ENCODE data around the gene FAM120A.

The FAM120A gene

DNA sequence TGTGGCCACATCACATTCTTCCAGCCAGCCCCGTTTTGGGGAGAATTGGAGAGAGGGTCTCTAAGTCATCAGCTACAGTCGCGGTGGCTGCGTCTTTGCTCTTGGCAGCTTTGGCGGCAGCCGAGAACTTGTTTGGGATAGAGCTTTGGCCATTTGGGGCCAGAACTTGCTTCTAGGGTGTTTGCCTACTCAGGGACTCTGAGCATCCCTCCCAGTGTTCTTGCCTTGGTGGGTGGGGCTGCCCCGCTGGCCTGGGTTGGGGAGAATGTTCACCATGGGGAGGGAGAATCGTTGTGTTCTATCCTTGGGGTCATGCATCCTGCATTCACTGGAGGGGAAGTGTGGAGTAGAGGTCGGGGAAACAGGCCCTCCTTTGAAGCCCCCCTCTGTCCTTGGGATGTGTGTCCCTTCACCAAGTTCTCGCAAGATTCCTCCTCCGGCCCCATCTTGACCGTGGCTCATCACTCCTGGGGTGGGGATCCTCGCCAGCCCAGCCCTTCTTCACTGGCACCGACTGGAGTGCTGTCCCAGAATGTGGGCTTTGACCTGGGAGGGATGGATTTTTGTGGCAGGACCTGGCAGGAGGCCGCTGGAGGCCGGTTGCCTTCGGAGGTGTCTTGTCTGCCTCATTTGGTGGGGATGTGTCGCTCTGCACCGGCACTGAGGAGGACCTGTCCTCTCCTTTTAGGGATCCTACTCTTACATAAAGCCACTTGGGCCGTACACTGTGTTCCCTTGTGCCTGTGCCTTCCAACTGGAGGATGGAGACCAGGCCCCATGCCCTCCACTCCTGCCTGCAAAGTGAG, 128.4 kb downstream of the FAM120A start:
- no peak for DNase-seq (ENCODE audit: low read depth)

- DNase-seq (ENCODE audit: low read depth): no peak
These were observed 129.3 kb downstream of the FAM120A start for GRCh38 chr9:93580654-93581380.

GRCh38 chr9:93582115-93582514, 130.6 kb downstream of the FAM120A start:
- no peak for DNase-seq (ENCODE audit: low read depth)

DNA sequence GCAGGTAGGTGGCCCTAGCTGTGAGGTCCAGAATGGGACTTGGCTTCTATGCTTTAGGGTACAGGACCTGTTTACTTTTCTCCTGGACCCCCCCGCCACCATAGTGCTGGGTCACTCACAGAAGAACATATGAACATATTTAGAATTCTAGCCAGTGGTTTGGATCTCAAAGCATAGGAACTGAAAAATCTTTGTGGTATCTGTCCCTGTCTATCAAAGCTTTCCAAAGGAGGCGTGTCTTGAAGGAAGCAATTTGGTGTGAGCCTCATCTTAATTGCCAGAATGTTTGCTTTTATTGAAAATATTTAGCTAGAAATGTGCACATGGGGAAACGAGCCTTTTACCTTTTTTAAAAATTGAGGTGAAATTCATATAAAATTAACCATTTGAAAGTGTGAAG, 131.1 kb downstream of the FAM120A start:
- DNase-seq (ENCODE audit: low read depth): no peak

DNA sequence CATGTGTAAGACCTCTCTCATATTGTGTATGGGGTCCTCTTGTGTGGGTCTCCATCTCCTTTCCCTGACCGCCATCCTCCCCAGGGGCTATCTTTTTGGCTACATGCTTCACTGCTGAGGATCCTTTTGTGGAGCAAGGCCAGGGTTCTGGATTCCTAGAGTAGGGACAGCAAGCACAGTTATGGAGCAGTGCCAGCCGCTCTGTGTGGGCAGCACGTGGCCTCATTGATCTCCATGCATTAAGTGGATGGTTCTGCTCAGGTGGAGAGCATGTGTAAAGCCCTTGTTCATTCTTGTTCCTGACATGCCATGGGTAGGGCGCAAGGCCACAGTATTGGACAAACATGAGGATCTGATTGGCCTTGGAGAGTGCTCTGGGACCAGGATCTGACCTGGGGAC, 133.8 kb downstream of the FAM120A start:
- no peak for DNase-seq (ENCODE audit: low read depth)

DNA sequence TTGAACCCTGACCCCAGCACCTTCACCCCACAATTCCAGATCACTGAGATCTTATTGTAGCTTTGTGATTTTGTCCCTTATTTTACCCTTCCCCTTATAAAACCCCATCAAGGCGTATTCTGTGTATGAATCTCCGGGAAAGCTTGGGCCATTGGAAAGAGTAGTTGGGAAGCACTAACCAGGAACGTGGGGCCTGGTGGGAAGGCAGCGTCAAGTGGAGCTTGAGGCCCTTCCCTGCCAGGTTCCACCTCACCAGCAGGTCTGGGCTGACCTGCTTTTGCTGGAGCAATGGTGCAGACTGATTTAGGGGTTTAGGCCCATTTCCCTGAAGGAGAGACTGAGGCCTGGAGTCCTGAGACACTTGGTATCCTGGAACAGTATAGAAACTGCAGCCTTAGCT, 134.2 kb downstream of the FAM120A start:
- no peak for DNase-seq (ENCODE audit: low read depth)

- DNase-seq (ENCODE audit: low read depth): no peak
These were observed 135.0 kb downstream of the FAM120A start for GRCh38 chr9:93586290-93587057.

GRCh38 chr9:93587284-93587650, 135.8 kb downstream of the FAM120A start:
- DNase-seq (ENCODE audit: low read depth): no peak

DNA sequence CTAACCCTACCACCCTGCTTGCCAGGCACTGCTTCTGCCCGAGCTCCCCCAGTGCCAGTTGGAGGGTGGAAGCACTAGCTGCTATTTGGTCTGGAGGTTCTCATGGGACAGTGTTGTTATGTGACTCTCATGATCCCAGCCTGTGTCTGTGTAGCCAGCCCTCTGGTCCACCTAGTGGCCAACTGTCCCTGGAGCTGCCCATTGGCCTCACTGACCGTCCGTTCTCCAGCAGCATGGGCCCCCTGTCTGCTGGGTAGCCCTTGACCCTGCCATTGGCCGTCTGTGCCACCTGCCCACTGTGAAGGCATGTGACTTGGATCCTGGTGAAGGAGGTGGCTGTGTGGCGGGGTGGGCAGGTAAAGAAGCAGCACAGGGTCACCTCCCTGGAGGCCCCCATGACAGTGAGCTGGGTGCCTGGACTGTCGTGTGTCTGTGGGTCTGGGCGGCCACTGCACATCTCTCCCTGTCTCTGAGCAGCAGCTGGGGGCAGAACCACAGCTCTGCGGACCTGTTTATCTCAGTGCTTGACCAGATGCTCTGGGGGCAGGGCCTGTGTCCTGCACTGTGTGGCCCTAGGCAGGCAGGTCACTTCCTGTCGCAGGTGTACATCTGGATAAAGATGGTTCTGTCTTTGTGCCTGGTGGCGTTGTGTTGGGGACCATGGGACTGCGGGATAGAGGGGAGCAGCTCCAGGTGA, 136.3 kb downstream of the FAM120A start:
- no peak for DNase-seq (ENCODE audit: low read depth)

GRCh38 chr9:93588641-93589609, 137.4 kb downstream of the FAM120A start:
- no peak for DNase-seq (ENCODE audit: low read depth)

- DNase-seq (ENCODE audit: low read depth): no peak
These were observed 138.2 kb downstream of the FAM120A start for GRCh38 chr9:93589688-93590087.

- DNase-seq (ENCODE audit: low read depth): no peak
These were observed 139.2 kb downstream of the FAM120A start for GRCh38 chr9:93590609-93591234.

DNA sequence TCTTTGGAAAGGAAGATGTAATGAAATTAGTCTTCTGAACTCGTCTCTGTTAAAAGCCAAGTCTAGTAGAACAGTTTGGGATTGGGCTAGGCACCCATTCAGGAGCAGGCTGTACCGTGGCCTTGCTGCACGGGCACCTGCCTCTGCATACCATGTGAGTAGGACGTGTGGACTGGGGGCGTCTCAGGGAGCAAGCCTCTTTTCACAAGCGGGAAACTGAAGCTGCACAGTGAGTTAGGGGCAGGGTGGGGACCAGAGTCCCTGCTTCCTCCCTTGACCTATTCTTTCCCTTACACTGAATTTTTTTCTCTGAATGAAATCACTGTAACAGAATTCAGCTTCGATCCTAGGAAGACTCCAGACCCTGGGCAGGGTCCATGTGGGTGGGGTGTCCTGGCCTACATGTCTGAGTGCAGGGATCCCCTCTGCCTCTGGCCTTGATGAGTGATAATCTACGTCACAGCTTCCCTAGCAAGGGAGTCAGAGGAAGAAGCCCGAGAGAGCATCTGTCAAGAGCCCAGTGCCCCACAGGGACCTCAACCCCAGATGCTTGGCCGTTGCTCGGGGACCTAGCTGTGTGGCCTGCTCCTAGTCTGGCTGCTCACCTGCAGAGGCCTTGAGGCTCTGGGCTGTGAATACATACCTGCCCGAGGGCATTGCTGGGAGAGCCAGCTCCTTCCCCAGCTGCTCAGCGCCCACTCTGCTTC, 140.0 kb downstream of the FAM120A start:
- DNase-seq (ENCODE audit: low read depth): no peak

- DNase-seq (ENCODE audit: low read depth): no peak
These were observed 140.6 kb downstream of the FAM120A start for GRCh38 chr9:93592008-93592642.

DNA sequence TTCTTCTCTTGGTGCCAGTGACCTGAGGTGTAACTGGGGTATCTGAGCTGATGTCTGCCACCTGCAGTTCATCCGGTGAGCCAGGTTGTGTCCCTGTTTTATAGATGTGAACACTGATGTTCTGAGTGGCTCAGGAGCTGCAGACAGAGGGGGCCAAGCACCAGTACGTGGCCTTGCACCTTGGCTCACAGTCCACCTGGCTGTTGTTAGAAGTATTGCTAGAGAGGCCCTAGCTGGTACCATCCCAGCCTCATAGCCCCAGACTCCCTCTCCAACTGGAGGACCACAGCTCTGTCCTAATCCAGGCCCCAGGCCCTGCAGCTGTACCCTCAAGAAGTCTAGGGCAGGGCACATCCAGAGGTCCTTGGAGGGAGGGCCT, 141.1 kb downstream of the FAM120A start:
- no peak for DNase-seq (ENCODE audit: low read depth)

DNA sequence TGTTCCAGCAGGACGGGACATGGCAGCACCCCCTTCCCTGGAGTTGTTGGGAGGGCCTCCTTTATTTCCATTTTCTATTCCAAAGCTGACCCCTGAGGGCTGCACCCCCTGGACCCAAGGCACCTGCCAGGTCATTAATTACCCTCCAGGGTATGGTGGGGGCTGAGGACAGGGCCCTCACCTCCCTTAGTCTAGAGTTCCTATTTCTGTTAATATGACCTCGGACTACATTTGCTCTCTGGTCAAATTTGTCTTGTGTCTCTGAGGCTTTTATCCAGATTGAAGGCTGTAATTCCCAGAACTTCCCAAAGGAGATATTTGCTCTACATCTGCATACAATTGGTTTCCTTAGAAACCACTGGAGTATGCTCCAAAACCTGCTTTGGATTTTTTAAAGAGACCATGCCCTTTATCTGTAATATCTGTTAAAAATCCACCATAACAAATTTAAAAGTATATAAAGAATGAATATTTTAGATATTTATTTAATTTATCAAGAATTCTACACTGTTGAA, 141.7 kb downstream of the FAM120A start:
- DNase-seq (ENCODE audit: low read depth): no peak

GRCh38 chr9:93594041-93594756, 142.7 kb downstream of the FAM120A start:
- no peak for DNase-seq (ENCODE audit: low read depth)

DNA sequence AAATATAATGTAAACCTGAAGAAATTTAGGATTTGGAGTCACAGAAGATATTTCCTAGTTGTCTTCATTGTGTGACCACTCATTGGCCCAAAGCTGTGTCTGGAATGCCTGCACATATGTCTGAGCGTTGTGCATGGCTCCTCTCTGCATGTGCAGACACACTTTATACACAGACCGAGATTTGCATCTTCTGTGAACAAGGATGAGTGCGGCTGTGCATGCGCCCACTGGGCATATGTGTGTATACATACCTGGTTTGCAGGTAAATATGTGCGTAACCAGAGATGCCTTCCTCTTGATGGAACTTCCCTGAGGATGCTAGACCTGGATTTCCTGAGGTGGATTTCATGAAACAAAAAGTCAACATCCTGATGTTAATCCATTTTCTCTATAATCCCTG, 144.0 kb downstream of the FAM120A start:
- DNase-seq (ENCODE audit: low read depth): no peak

Data from stimulated activated CD8-positive, alpha-beta memory T cell treated with anti-CD3 and anti-CD28 coated beads, Interleukin-12 subunit alpha, Interleukin-12 subunit beta, amount 100 ng/mL, for 1 hour (primary cell).